GM18907 (cell line): ENCODE data around the gene EDIL3.

ENCODE experiments used
- ATAC-seq: cut with Tn5 transposase; IDR thresholded peaks from one replicate; pipeline ENCODE4 v1.9.1; 2021; ENCODE audit warnings: mild to moderate bottlenecking, moderate library complexity; ENCODE audit not compliant: unreplicated experiment

EDIL3 gene

DNA sequence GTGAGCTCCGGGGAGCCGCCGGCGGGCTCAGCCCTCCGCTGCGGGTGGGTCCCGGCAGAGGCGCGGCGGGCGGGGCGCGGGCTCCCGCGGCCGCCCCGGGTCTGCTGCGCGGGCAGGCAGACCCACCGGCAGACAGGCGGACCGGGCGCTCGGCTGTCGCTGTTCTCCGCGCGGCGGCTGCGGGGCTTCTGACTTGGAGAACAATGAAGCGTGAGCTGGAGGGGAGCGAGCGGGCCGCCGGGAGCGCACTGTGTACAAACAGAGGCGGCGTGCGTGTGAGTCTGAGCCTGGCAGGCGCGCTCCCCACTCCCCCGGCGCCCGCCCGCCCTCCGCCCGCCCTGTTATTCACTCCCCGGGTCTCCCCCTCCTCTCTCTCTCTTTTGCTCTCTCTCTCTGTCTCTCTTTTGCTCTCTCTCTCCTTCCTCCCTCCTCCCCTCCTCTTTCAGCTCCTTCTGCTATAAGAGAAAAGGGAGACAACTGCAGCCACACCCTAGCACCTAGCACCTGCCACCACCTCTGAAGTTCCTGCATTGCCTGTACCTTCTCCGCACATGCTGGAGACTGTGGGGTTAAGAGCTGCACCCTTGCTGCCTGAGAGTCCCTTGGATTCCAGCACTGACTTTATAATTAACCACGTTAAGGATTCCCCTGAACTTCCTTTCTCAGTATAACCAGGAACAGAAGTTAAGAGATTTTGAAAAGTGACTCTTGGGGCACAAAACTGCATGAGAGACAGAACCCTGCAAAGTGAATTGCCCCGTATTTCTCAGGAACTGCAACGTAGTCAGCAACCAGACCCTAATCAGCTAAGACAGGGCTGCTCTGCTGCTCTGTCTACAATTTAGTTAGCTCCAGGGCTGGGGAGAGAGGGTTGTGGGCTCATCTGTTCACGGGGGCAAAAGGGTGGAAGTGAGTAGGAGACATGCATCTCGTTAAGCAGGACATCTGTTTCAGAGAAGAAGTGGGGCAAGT, at the start of gene EDIL3:
TSS of gene EDIL3 (minus strand) at position 277 of the 972 bp plus-strand sequence. CDS start 506 bp downstream, outside the sequence.
- no peak for ATAC-seq

GRCh38 chr5:84433461-84433860, 48.8 kb upstream of the EDIL3 start:
- no peak for ATAC-seq

DNA sequence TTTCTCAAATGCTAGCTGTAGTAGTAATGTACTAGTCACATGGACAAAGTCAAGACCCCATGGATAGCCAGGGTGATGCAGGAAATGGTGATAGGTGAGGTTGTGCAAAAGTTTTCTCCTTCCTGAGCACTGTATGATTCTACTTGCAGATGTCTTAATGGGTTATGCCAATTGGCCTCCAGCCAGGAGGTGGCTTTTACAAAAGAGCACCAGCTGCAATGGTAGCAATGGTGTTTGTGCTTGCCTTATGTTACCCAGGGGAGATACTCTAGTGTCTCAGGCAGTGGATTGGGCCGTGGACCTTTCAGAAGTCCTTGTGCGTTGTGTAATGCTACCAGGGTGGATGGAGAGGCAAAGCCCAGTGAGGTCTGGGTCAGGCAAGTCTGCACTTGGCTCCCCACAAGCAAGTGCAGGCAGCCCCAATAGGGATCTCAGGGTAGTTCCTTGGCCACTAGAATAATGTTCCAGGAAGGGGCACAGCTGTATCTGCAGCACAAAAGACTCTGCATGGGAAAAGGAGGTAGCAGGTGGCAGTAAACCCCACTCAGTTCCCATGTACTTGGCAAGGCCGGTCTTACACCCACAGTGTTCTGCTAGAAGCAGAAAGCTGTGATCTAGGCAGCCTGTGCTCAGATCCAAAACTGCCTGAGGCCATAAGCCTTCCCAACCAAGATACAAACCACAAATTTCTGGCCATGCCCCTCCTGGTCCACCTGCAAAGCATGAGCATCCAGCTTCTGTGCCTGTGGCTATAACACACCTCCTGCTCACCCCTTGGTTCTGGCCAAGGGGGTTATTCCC, 46.4 kb upstream of the EDIL3 start:
- ATAC-seq, result no peak

GRCh38 chr5:84430079-84430478, 45.4 kb upstream of the EDIL3 start:
- no peak for ATAC-seq

DNA sequence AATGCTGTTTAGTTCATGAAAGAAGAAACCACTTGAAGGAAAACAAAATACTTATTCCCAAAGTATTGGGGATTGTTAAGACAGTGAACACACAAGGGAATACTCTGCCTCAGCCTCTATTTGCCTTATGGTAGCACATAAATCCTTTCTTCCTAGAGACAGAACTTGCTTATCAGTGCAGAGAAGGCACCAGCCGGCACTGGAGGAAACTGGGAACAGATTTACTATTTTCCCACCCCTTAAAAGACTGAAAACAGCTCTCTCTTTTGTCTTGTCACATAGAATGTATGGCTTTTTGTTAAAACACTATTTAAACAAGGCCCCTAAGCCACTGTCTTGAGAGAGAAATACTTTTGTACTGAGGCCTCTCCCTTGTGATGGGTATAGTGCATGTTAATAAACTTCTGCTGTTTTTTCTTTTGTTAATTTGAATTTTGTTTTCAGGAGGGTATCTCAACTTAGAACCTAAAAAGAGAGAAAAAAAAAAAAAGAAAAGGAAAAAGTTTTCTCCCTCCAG, 40.7 kb upstream of the EDIL3 start:
- no peak for ATAC-seq

- no peak for ATAC-seq
Measured at GRCh38 chr5:84419742-84420141, 35.1 kb upstream of the EDIL3 start.

GRCh38 chr5:84411832-84412605, 27.3 kb upstream of the EDIL3 start:
- ATAC-seq, result no peak

GRCh38 chr5:84406111-84406510, 21.4 kb upstream of the EDIL3 start:
- ATAC-seq, result no peak

DNA sequence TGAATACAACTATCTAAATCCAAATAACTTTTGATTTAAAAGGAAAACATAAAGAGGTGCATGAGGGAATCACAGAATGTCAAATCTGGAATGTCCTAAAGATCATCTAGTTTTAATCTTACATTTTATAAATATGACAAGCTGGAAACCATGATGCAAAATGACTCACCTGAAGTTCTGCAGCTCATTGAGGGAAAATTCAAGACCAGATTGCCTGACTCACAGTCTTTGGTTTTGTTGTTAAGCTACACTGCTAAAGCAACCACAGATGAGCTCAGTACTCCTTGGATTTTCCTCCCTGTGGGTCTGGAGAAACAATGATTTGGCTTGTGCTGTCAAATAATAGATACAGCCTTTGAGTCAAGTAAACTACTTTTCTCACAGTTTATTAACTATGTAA, 19.1 kb upstream of the EDIL3 start:
- ATAC-seq, result no peak

DNA sequence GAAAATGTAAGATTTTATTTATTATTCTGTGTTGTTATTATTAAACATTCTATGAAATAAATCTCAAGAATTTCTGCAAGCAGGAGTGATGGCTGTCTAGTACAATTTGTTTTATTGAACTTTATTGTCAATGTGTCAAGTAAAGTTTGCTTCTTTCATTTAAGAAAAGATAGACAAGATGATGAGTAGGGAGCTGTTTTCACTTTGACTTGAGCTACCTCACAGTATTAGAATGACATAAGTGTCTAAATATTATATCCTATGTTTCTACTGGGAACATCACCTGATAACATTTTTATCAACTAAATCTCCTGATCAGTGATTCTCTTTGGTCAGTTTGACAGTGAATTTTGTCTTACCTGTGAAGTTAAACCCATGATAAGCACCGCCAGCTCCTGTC, 12.7 kb upstream of the EDIL3 start:
- no peak for ATAC-seq

DNA sequence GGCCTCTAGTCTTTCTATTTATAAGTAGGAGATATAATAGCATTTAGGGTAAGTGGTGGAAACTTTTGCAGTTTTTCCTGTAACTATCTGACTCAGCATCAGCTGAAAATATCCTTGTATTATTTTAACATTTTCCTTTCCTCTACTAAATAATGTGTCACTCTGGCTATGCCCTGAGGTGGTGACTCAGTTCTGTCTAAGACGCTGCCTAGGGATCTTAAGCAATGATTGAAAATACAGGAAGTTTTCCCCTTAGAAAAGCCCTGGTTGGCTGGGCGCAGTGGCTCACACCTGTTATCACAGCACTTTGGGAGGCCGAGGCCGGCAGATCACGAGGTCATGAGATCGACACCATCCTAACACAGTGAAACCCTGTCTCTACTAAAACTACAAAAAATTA, 9.3 kb upstream of the EDIL3 start:
- no peak for ATAC-seq

DNA sequence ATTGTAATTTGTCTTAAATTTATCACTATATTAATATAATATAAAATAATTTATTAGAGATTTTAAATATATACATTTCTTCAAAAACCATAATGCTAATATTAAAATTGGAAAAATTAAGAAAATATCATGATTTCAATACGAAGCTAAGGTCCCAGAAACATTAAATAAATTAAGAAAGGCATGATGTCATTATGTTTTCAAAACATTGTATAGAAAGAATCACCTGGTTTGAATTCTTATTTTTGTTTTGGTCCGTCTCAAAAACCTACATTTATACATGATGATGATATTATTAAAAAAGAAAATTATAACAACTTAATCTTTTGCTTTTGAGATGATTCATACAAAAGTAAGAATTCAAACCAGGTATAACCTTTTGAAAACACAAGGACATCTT, 8.2 kb upstream of the EDIL3 start:
- ATAC-seq, result no peak

DNA sequence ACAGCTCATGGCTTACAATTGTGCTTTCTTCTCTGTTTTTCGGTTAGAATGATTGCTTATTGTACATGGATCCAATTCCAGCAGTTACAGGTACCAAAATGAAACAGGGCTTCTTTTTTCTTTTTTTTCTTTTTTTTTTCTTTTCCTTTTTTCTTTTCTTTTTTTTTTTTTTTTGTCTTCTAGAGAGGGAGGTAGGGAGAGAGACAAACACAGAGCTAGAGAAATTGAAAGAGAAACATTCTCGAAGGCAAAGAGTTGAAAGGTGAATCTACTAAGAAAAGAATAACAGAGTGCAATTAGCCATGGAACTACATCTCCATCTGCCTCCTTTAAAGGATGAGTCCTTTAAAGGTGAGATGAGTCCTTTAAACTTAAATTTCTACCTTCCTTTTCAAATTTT, 1.0 kb upstream of the EDIL3 start:
- no peak for ATAC-seq

GRCh38 chr5:84383816-84384603, 670 bp downstream of the EDIL3 start:
- no peak for ATAC-seq

- no peak for ATAC-seq
Measured at GRCh38 chr5:84383296-84383815, 1.3 kb downstream of the EDIL3 start.

- peak; percentile 49 for ATAC-seq
Measured at GRCh38 chr5:84382363-84383295, 2.1 kb downstream of the EDIL3 start.

- peak; percentile 3 for ATAC-seq
Measured at GRCh38 chr5:84381502-84382362, 2.9 kb downstream of the EDIL3 start.

DNA sequence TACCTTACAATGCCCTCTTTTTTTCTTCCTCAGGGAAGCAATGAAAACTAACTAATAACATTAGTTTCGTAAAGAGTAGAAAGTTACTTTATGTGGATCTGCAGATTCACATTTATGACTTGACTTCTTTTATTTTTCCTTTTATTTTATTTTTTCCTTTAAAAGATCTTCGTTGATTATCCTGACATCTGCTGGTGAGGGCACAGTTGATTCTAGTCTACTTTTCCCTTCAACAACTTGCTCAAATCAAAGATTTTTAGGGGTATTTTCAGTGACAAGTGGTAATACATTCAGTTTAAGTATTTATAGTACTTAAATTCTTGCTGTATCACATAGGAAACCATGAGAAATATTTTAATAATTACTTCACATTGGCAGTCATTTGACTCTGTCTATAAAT, 4.9 kb downstream of the EDIL3 start:
- no peak for ATAC-seq
